ENCODE measurements around the gene CCNY.

The CCNY gene

GRCh38 chr10:35458500-35459448 is 122.5 kb downstream of the CCNY start:
- DNase-seq: no peak

GRCh38 chr10:35459449-35459847 is 123.1 kb downstream of the CCNY start:
- no peak for DNase-seq

DNA sequence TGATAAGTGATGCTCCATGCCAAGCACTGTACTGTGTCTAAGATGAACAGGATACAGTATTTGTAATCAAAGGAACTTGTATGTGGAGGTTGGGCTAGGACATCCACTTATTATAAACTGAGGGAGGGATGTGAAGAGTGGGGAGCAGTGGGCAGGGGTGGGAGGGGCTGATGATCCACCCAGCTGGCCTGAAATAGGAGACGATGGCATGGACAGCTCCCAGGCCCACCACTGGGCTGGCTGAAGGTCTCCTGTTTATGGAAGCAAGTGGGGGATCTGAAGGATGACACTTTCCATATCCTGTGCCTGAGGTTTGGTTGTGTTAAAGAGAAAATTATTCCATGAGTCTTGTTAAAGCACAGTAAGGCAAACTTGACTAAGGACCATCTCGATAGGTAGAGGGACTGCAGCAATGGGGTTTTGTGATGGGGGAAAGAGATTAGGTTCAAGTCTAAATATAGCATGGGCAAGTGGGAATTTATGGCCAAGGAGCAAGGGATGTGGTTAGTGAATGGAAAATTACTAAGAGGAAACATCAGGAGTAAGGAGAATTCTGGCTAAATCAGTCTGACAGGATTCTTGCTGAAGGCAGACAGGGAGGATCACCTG is 124.6 kb downstream of the CCNY start:
- DNase-seq: no peak

DNA sequence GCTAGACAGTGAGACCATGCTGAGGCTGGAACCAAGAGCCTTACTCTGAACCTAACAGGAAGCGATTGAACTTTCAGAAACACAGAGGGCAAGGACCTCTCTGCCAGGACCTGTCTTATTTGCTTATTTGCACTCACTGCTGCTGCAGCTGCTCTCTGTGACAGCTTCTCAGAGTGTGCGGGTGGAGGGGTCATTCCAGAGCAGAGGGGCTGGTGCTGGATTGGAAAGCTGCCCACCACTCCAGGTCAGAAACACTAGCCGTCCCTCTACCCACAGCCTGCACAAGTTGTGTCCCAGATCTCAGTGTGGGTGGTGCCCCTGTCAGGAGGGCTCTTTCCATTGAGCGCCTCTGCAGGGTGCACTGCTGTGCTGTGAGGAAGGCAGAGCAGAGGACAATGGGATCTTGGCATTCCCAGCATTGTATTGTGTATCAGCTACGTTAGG is 126.2 kb downstream of the CCNY start:
- peak; percentile 13 for DNase-seq

DNA sequence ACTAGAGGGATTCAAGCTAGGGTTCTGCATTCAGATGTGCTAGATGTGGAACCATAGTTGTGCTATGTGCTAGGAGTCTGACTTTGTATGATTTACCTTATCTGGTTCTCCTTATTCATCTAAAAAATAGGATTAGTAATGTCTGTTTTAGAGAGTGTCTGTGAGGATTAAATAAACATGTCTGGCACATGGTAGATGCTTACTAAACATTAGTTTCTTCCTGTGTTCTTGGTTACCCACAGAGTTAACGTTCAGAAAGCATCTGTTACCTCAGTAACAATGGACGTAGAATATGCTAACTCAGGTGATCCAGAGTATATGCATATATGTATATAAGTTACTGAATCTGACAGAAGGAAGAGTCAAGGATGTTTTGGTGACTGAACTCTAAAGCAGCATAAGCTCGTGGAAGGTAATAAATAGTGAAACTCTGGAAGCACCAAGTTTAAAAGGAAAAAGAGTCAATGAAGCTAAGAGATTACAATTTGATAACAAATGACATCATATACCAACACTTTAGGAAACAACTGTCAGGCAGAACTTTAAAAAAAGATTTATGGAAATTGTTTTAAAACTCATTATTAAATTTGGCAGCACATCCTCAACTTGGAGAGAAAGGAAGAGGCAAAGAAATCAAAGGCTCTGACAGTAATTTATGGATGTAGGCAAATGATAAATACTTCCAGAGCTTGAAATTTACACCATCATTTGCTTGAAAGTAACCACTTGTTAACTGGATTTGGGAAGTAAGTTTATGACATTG is 127.0 kb downstream of the CCNY start:
- DNase-seq: no peak

GRCh38 chr10:35463878-35464277 is 127.6 kb downstream of the CCNY start:
- DNase-seq: no peak

DNA sequence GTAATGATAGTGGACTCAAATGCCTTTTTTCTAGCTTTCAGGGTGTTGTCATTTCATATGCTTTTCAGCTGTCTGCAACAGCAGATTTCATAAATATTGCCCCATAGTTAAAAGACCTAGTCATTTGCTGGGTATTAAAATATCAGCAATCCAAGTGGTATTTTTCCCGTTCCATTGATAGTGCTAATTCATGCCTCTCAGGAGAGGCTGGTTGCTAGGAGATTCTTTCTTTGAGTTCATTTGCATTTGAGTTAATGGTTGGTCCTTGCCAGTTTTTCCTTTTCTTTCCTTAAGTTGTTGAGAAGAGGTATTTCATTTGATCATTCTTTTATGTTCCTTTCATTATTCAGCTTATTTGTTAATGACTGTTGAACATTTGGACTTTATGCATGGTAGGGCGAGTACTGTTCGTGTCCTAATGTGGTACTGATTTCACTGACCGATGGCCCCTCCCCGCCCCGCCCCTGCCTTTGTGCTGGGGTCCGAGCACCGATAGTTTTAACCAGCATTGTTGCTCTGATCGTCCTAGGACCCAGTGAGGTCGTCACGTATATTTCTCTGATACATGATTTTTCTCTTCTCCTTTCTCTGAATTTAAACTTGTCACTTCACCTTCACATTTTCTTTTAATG is 128.6 kb downstream of the CCNY start:
- DNase-seq: no peak

- no peak for DNase-seq
These were observed 129.4 kb downstream of the CCNY start for GRCh38 chr10:35465673-35466072.

- no peak for DNase-seq
These were observed 129.9 kb downstream of the CCNY start for GRCh38 chr10:35466170-35466569.

DNA sequence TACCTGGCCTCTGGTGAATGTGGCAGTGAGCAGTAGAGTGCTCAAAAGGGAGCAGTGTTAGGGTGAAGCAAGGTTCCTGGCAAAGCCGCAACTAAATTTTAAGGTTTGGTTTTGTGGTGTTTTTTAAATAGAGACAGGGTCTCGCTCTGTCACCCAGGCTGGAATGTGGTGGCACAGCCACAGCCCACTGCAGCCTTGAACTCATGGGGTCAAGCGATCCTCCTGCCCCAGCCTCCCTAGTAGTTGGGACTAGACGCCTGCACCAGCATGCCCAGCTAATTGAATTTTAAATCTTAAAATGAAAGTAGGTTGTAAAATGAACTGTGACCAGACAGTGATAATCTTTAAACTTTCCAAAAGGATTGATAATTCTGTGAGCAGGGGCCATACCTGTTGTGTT is 130.4 kb downstream of the CCNY start:
- no peak for DNase-seq

- DNase-seq: no peak
These were observed 130.9 kb downstream of the CCNY start for GRCh38 chr10:35467186-35467585.

DNA sequence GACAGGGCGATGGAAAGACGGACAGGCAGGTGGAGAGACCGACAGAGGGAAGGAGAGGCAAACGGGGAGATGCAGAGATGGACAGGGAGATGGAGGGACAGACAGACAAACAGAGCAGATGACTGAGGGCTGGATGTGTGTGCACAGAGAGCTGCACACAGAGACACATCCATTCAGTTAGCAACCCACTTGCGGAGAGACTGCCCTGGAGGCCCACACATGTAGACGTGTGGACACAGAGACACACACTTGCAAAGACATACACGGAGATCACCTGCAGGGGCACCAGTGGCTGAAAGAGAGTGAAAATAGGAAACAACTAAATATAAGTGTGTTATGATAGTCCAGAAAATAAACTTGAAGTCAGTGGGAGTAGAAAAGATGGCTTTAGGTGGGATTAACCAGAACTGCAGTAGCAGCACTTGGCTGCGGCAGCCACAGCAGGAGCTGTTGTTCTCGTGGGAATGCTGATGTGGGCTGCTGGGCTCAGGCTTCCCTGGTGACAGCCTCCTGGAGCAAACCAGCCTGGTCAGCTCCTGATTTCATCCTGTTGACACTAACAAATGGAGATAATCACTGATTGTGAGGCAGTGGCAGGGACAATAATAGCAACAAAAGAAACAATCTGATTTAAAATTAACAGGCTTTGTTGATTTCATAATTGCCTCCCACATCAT is 134.1 kb downstream of the CCNY start:
- no peak for DNase-seq

DNA sequence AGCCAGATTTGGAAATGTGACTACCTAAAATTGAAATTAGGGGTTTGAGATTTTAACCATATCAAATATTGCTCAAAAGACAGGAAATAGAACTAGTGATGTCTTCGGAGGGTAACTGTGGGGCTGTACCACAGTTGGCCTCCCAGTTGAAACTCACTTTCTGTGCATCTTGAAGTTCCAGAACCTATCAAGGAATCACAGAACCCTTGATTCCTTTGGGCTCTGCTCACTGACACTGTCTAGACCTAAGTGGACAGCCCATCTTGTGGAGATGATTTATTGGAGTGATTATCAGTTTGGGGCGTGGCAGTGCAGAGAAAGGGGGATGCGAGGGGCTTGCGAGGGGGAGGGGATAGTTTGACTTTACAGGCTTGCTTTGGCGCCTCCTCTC is 134.6 kb downstream of the CCNY start:
- DNase-seq: no peak

DNA sequence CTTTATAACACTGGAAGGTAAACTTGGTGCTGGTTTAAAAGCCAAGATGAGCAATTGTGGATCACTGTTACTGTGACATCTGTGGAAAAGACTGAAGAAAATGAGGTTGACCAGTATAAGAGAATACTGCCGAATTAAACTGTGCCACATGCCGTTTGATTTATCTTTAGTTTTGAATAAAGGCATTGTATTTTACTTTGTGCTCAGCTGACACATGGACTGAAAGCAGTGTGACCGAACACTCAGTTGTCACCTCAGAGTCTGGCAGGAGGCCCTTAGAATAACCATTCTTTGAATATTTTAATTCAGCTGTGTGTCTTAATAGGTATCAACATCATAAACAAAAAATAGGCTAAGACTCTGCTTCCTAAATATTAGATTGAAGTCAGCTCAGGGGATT is 135.1 kb downstream of the CCNY start:
- no peak for DNase-seq

DNA sequence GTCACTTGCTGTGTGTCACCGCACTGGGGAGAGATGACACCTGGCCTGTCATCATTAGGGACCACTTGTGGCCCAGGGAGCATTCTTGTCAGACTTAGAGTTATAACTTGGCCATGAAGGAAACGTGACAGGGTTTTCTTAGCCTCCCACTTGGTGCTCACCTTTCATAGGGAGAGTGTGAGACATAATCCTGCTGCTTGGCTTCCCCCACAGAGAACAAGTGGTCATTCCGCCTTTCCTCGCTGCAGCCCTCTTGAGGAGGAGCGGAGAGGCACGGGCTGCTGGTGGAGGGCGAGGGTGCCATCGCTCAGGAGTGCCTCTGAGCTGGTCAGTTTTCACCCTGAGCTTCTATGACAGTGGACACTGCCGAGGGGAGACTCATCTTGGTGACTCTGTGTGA is 143.8 kb downstream of the CCNY start:
- DNase-seq: no peak

DNA sequence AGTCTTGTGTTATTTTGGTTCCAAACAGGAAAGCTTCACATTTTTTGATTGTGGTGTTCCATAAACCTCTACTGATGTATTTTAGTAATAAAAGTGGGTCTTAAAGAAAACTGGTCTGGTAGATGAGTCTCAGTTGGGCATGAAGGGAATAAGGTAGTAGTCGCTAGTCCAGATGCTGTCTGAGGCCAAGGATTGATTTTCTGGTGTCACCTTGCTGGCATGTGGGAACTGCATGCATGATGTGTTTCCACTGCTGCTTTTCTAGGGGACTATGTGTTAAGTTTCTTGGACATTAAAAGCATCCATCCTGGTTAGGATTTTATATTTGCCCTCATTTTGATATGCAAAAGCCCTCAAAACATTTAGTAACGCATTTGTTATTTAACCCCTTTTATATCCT is 145.1 kb downstream of the CCNY start:
- DNase-seq: no peak

DNA sequence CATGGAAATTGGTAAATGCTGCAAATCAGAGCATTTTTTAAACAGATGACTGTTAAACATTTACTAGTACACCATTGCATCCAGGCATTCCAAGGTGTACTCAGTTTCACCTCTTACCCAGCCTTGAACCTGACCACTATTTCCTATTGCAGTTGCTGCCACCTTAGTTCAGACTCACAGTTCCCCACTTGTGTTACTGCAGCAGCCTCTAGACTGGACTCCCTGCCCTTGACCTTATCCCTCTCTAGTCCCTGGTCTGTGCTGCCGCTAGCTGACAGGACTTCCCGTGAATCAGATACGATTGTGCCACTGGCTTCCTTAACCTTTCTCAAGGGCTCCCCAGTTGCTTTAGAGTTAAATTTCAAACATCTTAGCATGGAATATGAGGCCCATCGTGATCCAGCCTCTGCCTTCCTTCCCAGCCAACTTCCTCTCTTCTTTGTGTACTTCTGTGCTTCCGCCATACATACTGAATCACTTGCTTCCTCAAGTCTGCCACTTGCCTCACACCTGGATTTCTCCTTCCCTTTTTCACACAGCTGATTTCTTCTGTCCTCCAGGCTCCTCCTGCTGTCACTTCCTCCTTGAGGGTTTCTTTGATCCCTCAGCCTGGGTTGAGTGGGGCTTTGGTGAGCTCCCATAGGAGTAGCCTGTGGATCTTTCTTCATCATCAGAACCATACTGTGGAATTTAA is 150.1 kb downstream of the CCNY start:
- DNase-seq: no peak

- no peak for DNase-seq
These were observed 151.2 kb downstream of the CCNY start for GRCh38 chr10:35487336-35488034.

- DNase-seq: no peak
These were observed 151.9 kb downstream of the CCNY start for GRCh38 chr10:35488228-35488627.

DNA sequence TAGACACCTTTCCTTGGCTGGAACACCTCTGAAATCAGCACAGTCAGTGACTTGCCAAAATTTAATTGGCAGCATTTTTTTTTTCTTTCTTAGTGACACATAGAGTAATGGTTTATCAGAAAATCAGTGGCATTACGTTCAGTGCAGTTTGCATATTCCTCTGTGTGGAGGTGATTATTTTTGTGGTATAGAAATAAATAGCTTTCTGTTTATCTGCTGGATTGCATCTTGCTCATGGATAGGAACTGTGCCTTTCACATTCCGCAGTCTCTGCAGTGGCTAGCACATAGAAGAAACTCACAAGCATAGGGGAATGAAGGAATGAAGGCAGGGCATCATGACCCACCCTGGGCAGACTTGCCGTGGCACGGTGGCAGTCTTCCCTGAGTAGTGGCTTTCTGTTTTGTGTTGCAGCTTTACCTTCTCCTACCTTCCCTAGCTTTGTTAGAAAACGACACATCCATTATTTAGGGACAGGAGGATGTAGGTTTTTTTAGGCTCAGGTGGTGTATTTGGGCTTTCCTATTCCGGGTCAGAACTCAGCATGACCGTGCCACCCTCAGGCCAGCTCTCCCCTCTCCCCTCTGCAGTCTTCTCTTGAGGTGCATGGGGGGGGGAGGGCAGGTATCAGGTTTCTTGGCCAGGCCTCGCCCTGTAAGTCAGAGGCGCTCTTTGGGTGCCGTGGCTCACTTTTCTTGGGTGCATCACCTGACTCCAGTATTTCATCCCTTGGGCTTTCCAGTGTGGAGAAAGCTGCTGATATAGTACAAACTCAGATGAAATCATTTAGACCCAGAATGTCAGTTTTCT is 156.3 kb downstream of the CCNY start:
- DNase-seq: no peak

Data from NCI-H510A treated with DMSO at 0.1 percent for 48 hours (cell line).